HG03108 (cell line): ENCODE measurements around the gene TMEM243.
"Not testable (repeated sequence)": the region's sequence is repeated elsewhere in the genome, so short reads cannot be mapped to it uniquely, and the experiment has no call there.

Experiments
- ATAC-seq: cut with Tn5 transposase; IDR thresholded peaks from one replicate; pipeline ENCODE4 v1.9.1; 2021; ENCODE audit warnings: moderate library complexity; ENCODE audit not compliant: unreplicated experiment

Gene TMEM243, protein sequence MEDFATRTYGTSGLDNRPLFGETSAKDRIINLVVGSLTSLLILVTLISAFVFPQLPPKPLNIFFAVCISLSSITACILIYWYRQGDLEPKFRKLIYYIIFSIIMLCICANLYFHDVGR

DNA sequence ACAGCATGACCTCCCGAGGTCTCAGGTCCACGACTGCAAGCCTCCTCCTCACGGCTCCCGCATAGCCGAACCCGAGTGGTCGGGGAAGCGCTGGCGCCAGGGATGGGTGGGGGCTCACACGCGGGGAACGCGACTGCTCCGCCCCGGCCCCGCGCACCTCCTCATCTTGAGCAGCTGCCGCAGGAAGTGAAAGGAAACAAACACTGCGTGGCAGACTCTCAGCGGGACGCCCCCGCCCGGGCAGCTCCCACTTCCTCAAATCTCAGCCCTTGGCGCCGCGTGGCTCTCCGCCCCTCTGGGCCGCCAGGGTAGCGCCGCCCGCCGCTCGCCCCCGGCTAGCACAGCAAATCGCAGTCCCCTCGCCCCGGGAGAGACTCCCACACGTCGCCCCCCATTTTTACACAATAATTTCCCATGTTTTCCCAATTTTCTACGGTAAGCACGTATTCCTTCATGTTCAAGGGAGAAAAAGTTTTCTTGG, at the start of gene TMEM243:
Gene TMEM243, minus strand, starts transcription at position 188 of the 481 bp plus-strand sequence. CDS start 229 bp downstream, outside the sequence.
- ATAC-seq: peak; percentile 36

DNA sequence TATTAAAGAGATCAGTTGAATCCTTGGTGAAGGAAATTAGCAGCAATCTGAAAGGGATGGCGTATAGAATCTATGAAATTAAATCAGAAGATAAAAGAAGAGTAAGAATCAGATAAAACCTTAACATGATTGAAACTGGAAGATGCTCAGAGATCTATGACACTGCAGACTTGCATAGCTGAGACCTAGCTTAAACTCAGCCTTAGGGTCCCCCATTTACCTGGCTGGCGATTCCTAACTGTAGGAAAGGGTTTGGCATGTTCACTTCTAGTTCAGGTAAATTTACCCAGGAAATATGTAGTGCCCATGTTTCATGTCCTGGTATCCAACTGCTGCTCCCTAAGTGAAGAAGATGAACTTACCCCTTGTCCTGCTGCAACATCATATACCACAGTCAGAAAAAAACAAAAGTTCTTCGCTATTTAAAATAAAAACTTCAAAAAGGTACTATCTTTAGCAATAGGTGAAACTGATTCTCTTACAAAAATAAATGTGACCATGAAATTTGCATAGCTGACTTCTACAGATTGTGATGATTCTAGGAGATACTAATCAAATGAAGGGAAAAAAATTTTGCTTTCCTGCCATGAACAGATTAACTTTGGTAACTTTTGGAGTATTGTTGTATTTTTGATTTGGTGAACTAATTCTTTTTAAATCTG, 47.8 kb upstream of the TMEM243 start:
- peak; percentile 63 for ATAC-seq

DNA sequence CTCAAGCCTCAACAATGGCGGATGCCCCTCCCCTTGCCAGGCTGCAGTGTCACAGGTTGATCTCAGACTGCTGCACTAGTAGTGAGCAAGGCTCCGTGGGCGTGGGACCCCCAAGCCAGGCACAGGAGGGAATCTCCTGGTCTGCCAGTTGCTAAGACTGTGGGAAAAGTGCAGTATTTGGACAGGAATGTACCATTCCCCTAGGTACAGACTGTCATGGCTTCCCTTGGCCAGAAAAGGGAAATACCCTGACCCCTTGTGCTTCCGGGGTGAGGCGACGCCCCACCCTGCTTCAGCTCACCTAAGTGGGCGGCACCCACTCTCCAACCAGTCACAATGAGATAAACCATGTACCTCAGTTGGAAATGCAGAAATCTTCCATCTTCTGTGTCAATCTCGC, 44.0 kb upstream of the TMEM243 start:
- ATAC-seq: no peak

DNA sequence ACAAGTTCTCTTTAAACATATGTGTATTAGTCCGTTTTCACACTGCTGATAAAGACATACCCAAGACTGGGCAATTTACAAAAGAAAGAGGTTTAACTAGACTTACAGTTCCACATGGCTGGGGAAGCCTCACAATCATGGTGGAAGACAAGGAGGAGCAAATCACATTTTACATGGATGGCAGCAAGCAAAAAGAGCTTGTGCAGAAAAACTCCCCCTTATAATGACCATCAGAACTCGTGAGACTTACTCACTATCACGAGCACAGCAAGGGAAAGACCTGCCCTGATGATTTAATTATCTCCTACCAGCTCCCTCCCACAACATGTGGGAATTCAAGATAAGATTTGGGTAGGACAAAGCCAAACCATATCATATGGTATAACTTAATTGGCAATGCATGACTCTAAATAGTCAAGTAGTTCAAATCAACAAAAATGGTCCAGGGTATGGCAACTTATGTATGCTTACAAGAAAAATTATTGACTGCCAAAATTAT, 34.1 kb upstream of the TMEM243 start:
- ATAC-seq: no peak

DNA sequence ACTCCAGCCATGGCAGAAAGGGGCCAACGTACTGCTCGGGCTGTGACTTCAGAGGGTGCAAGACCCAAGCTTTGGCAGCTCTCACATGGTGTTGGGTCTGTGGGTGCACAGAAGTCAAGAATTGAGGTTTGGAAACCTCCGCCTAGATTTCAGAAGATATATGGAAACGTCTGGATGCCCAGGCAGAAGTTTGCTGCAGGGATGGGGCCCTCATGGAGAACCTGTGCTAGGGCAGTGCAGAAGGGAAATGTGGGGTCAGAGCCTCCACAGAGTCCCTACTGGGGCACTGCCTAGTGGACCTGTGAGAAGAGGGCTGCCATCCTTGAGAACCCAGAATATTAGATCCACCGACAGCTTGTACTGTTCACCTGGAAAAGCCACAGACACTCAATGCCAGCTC, 26.1 kb upstream of the TMEM243 start:
- ATAC-seq: not testable (repeated sequence)

DNA sequence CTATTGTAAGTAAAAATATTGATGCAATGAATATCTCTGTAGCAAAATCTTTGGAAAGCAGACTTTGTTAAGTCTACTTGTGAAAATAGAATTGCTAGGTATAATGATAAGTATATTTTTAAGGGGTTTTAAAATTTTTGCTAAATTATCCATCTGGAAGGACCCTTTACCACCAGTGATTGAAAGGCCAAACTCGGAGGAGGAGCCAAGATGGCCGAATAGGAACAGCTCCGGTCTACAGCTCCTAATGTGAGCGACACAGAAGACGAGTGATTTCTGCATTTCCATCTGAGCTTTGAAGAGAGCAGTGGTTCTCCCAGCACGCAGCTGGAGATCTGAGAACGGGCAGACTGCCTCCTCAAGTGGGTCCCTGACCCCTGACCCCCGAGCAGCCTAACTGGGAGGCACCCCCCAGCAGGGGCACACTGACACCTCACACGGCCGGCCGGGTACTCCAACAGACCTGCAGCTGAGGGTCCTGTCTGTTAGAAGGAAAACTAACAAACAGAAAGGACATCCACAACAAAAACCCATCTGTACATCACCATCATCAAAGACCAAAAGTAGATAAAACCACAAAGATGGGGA, 19.0 kb upstream of the TMEM243 start:
- ATAC-seq: not testable (repeated sequence)

DNA sequence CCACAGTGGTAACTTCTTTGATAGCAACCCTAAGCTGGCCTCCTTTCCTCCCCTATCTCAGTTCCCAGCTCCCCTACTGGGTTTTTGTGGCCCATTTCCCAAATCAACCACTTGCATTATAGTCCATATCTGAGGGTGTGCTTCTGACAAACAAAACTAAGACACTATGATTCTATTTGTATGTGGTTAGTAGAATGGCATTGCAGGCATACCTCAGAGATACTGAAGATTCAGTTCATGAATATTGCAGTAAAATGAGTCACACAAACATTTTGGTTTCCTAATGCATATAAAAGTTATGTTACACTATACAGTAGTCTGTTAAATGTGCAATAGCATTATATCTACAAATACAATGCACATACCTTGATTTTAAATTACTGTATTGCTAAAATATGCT, 15.4 kb upstream of the TMEM243 start:
- ATAC-seq: no peak

DNA sequence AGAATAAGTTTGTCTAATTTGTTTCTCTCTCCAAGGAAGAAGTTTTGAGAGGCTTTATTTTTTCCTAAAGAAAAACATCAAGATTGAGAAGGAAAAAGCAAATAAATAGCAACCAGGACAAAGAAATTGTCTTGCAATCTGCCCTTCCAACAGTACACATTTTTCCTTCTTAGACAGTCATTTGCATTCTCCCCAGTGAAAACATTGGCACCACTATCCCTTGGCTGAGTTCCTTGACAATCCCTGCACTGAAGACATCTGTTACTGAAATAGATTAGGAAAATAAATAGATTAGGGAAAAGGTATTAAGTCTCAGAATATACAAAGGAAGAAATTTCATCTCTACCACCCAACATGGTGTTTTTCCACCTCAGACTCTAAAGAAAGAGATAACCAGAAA, 12.2 kb upstream of the TMEM243 start:
- ATAC-seq: no peak

DNA sequence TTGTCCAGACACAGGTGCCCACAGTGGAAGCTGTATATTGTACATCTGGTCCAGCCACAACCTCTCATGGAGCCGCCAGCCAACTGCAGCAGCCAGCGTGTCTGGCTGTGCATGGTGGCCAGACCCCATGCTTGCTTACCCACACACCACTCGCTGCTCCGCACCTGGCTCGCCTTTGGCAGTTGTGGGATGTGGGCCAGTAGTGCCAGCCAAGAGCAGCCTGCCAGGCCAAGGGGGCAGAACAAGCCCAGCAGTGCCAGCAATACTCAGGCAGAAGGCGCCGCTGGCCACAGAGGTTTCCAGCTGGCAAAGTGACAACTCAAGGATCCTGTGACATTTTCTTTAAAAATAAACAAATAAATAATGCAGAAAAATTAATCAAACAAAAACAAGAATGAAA, 11.7 kb upstream of the TMEM243 start:
- no peak for ATAC-seq

DNA sequence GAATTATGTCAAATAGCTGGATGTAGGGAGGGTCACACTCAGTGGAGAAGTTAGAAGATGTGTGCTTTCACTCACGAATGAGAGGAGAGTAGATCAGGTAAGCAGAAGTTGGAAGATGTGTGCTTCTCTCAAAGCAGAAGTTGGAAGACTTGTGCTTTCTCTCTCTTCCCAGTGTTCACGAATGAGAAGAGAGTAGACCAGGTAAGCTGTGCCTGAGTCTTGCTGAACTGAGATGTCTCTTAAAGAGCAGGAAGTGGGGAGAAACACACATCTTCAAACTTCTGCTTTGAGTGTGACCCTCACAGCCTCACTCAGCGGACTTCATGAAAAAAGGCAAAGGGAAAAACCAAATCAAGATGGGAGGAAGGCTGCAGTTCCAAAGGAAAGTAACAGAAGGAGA, 7.0 kb upstream of the TMEM243 start:
- no peak for ATAC-seq

DNA sequence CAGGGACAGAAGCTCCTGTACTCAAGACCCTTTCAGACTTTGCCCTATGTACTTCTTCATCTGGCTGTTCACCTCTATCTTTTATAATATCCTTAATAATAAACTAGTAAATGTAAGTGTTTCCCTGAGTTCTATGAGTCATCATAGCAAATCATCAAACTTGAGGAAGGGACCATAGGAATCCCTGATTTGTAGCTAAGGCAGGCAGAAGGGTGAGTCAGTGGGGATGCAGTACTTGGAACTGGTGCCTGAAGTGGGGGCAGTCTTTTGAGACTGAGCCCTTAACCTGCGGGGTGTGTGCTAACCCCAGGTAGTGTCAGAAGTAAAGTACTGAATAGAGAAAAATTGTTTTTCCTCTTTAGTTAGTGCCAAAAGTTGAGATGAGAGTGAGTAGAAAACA, 6.2 kb upstream of the TMEM243 start:
- ATAC-seq: no peak

DNA sequence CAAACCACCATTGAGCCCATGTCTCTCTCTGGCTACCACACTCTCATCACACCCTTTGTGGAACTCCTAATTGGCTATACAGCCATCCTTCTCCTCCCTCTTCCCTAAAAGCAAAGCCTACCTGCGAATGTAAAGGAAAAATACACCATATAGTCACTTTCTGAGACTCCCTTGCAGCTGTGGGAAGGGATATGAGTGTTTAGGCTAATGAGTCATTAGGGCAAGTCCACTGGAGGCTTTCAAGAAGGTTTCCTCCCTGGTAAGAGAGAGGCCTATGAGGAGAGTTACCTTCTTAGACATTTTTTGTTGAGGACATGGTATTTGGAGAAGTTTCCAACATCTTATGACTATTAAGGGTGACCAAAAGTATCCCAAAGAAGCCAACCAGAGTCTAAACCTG, 4.1 kb upstream of the TMEM243 start:
- no peak for ATAC-seq

DNA sequence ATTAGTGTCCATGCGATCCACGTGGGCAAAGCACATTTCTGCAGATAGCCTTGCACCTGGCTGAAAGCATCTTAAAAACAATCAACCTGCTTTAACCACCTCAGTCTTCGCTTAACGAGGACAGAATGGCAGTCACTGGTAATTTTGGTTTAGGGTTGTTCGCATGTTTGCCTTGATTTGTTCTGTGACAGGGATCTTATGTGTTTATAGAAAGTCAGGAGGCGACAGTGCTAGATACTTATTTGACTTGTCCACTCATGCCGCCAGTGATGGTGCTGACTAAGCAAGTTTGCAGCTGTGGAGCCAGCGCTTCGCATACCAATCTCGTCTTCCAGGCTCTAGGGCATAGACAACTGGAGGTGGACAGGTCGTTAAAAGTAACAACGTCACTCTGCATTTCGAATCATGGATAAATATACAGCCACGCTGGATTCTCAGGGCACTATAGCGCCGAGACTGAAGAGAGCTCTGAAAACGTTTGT, 1.2 kb upstream of the TMEM243 start:
- ATAC-seq: no peak

DNA sequence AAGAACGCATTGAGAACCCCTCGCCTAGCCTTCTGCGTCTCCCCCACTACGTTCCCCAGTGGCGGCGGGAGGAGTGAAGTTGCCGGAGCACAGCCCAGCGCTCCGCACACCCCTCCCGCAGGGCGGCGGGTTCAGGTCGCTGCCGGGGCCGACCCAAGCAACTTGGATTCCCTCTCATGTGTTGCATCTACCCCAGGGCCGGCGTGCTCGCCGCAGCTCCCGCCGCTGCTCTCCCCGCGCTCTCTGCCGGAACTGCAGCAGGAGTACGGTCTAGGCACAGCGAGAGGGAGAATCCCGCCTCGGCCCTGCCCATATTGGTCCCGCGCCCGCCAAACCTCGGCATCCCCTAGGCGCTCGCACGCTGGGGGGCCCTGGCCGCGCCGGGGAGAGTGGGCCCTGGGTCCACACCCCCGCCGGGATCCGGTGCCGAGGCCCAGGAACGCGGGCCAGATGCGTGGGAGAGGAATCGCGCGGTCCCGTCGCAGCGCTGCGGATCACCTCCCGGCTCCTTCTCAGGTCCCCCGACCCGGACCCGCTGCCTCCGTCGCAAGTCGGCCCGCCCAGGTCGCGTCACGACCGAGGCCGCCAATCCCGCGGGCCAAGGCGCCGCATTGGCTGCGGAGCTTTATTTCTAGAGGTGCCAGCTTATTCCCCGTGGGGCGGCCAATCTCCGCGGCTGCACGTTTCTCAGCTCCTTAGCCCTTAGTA, 648 bp upstream of the TMEM243 start:
- ATAC-seq: peak; percentile 30

DNA sequence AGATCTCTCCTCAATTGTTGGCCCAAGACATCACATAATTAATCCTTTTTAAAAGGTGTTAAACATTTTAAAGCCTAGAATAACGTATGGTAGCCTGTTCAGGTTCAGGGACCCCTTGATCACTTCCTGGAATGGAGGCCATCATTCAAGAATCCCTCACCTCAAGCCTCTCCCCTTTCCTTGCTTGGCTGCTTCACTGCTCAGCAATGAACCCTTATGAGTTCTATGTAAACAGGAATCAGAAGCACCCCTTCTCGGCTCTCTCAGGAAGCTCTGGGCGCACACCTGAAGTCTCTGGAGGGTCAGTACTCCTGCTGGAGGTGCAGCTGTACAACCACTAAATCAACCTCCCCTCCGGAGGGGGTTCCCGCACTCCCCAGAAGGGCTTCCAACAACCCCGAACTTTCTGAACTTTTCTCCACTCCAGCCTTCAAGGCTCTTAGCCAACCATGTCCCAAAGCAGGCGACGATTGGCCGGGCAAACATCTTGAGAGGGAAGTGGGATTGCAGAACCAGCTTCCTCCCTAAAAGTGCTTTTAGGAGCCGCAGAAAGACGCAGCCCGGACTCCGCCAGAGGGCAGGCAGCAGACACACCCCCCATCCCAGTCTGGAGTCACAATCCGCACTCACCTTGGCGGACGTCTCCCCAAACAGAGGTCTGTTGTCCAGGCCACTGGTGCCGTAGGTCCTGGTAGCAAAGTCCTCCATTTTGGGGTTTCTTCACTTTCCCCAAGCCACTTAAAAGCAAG, 562 bp downstream of the TMEM243 start:
- peak; percentile 20 for ATAC-seq

DNA sequence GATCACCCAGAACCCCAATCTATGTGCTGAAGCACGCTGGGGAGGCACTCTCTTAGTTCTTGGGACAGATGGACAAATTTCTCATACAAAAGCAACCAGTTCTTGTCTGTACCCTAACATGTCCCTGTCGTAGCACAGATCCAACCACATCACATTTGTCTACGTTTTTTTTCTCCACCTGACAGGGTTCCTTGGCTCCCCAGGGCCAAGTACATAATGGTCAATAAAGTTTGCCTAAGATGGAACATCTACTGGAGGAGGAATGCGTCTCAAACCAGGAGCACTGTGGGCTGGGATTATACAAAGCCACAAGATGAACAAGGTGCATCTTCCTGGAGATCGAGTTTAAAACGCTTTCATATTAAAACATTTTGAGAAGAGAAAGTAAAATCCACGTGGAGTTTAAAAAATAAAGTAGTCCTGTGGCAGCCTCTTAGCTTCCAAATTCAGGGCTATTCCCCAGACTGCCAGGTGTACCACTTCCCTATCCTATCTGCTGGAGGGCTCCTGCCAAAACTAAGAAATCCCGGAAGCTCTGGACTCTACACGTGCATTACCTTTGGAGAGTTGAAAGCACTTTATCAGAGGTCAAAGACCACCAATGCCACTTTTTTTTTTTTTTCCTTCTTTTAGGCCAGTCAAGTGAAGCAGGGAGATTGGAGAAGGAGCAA, 1.4 kb downstream of the TMEM243 start:
- no peak for ATAC-seq

DNA sequence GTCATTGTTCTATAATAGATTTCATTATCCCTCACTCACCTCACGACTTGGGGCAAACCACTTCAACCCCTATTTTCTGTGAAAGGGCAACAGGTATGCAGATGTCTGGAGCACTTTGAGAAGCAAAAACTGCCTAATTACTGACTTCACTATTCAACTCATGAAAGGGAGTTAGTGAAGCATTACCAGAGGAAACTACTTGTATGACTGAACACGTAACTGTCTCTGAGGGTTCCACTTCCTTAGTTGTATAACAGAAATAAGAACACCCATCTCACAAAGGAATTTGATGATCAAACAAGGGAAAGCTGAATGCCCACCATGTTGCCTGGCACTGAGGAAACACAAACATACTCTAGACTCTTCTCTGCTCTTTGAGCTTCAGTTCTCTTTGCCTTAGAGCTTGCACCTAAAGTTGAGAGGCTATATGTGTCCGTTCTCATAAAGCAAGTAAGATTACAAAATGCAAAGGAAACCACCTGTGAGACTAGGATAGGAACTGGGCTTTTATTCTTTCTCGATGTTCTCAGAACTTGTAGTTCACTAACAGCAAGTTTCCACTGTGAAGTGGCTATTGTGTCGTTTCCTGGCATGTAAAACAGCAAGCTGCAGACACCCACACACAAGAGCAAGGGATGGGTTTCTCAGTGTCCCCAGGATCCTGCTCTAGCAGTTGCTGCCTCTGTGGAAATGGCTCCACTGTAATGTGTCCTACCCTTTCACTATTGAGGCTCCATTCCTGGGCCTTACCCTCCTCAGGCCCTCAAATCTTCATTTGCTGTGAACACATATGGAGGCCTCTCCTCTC, 2.6 kb downstream of the TMEM243 start:
- peak; percentile 52 for ATAC-seq

DNA sequence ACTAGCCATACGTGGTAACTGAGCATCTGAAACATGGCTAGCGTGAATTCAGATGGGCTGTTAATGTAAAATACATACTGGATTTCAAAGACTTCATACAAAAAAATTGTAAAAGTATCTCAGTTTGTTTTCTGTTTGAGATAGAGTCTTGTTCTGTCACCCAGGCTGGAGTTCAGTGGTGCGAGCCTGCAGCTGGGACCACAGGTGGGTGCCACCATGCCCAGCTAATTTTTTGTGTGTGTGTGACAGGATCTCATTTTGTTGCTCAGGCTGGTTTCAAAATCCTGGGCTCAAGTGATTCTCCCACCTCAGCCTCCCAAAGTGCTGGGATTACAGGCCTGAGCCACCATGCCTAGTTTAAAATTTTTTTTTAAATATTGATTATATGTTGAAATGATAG, 4.5 kb downstream of the TMEM243 start:
- no peak for ATAC-seq

DNA sequence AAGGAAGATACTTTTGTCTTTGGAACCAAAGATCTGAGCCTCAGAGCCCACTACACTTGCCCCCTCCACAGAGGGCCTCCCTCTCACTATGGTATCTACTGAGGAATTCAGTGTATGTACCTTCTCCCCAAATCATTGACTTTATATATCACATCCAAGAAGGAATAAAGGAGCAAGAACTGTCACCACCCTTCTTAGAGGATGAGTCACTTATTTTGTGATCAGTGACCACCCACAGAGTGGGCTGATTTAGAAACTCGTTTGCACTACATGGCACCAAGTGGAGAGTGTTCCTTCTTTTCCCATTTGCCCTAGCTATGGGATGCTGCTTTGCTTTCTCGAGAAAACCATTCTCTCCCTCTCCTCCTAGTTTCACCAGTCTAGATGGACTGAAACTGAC, 5.7 kb downstream of the TMEM243 start:
- no peak for ATAC-seq
